GM12878 (cell line): ENCODE measurements around the gene HOOK1. TPM values are rescaled to one million over a fixed set of nuclear protein-coding genes. Genes with fewer than 3 reads are reported as not detected.

ENCODE experiments used
- ATAC-seq: fragments of 200-7000 bp; cut with Tn5 transposase; 3 replicates; pipeline ENCODE4 v1.9.1; 2020; ENCODE audit warnings: mild to moderate bottlenecking, moderate library complexity
- BruUV-seq: library from RNA; stranded (reverse); fragments of 400-500 nt; replicated peaks from 2 replicates; lab custom pipeline; 2021; lab: Mats Ljungman, UMichigan
- CTCF ChIA-PET: fragments of 300-600 bp; sonication (Branson Sonifier 250); formaldehyde crosslinking; extraction: SDS; loops from one replicate; lab custom pipeline; 2021; ENCODE audit warnings: inconsistent platforms; lab: Yijun Ruan, JAX
- POLR2A ChIA-PET: fragments of 350-600 bp; formaldehyde crosslinking; extraction: SDS; loops from one replicate; lab custom pipeline; 2021; ENCODE audit warnings: inconsistent platforms; lab: Charles Lee
- RAD21 ChIA-PET: fragments of 300-600 bp; sonication (Branson Sonifier 250); formaldehyde crosslinking; loops from one replicate; lab custom pipeline; 2023; ENCODE audit warnings: antibody characterized with exemption; ENCODE audit not compliant: unreplicated experiment; lab: Charles Lee
- SMC1A ChIA-PET: fragments of 300-600 bp; sonication (Branson Sonifier 250); formaldehyde crosslinking; loops from one replicate; lab custom pipeline; 2023; ENCODE audit not compliant: unreplicated experiment, uncharacterized antibody; lab: Charles Lee
- DNase-seq: peaks from one replicate; pipeline ENCODE4 v3.0.0-alpha.2; 2011; ENCODE audit warnings: low read depth, low spot score
- FAIRE-seq: peaks from 3 replicates; lab custom pipeline; 2011; peaks lifted over from hg19 to GRCh38; lab: Jason Lieb, UNC
- H2AFZ ChIP-seq: 2 replicates; pipeline ENCODE4 v1.6.0; 2011; ENCODE audit warnings: low read depth, low read length, control low read depth; ENCODE audit not compliant: control insufficient read depth
- H3K27ac ChIP-seq: 2 replicates; pipeline ENCODE4 v1.5.1; 2011; ENCODE audit warnings: control low read depth; ENCODE audit not compliant: control insufficient read depth, insufficient read depth
- H3K27me3 ChIP-seq, 2 experiments: replicated peaks in 1 of 2; 2 replicates each; pipeline versions ENCODE4 v1.6.0 to v1.6.1; 2011; ENCODE audit warnings: low read length in 1 of 2; ENCODE audit not compliant: control insufficient read depth in 2 of 2, insufficient read depth in 2 of 2
- H3K36me3 ChIP-seq, 2 experiments: 2 replicates each; pipeline ENCODE4 v1.5.1; 2011; ENCODE audit warnings: low read length in 1 of 2; ENCODE audit not compliant: control insufficient read depth in 2 of 2, insufficient read depth in 2 of 2
- H3K4me1 ChIP-seq: 2 replicates; pipeline ENCODE4 v1.6.1; 2011; ENCODE audit warnings: mild to moderate bottlenecking, low read length, moderate library complexity, mixed read lengths; ENCODE audit not compliant: control insufficient read depth, insufficient read depth
- H3K4me2 ChIP-seq: 2 replicates; pipeline ENCODE4 v1.6.0; 2011; ENCODE audit warnings: control low read depth; ENCODE audit not compliant: control insufficient read depth, insufficient read depth
- H3K4me3 ChIP-seq: fragments of 200-600 bp; sonication (generic); 2 replicates; pipeline ENCODE4 v1.5.1; 2016
- H3K79me2 ChIP-seq: 2 replicates; pipeline ENCODE4 v1.6.0; 2011; ENCODE audit warnings: low read length; ENCODE audit not compliant: control insufficient read depth, insufficient read depth
- H3K9ac ChIP-seq: 2 replicates; pipeline ENCODE4 v1.8.0; 2011; ENCODE audit warnings: low read length, control low read depth, mixed read lengths; ENCODE audit not compliant: control insufficient read depth, insufficient read depth
- H3K9me3 ChIP-seq: replicated peaks from 3 replicates; pipeline ENCODE4 v1.5.1; 2011; ENCODE audit warnings: mild to moderate bottlenecking, low read length; ENCODE audit not compliant: control insufficient read depth, insufficient read depth
- H4K20me1 ChIP-seq: 2 replicates; pipeline ENCODE4 v1.6.0; 2011; ENCODE audit not compliant: control insufficient read depth, insufficient read depth
- GABPA ChIP-seq: IDR thresholded peaks from 2 replicates; pipeline ENCODE4 v1.6.1; 2014; ENCODE audit warnings: antibody characterized with exemption, low read depth, mild to moderate bottlenecking, inconsistent platforms
- HDGF ChIP-seq: fragments of 450-650 bp; IDR thresholded peaks from 2 replicates; pipeline ENCODE4 v1.6.1; 2016; ENCODE audit warnings: antibody characterized with exemption
- MTA3 ChIP-seq: IDR thresholded peaks from 2 replicates; pipeline ENCODE4 v1.6.1; 2012; ENCODE audit warnings: low read length, inconsistent platforms, borderline replicate concordance
- NR2F1 ChIP-seq: fragments of 450-650 bp; conservative IDR thresholded peaks from 2 replicates; pipeline ENCODE4 v1.6.1; 2017; ENCODE audit warnings: mild to moderate bottlenecking
- PML ChIP-seq: IDR thresholded peaks from 2 replicates; pipeline ENCODE4 v1.6.1; 2012; ENCODE audit warnings: low read length, inconsistent platforms
- POLR2AphosphoS5 ChIP-seq: IDR thresholded peaks from 2 replicates; pipeline ENCODE4 v1.6.1; 2011; ENCODE audit warnings: mild to moderate bottlenecking, low read length, inconsistent platforms
- TAF1 ChIP-seq: IDR thresholded peaks from 2 replicates; pipeline ENCODE4 v1.6.1; 2011; ENCODE audit warnings: mild to moderate bottlenecking, low read depth, low read length, borderline replicate concordance
- TBL1XR1 ChIP-seq: IDR thresholded peaks from 2 replicates; pipeline ENCODE4 v1.6.1; 2012; ENCODE audit warnings: low read depth, low read length, improper control_type of control experiment
- WGBS: methylation state at CpG from one replicate; pipeline ENCODE4 v1.1.6; 2016; ENCODE audit warnings: low lambda C conversion rate; ENCODE audit not compliant: insufficient replicate concordance, insufficient coverage; ENCODE audit errors: missing lambda C conversion rate; 5-methylcytosine and 5-hydroxymethylcytosine counted together
- in situ Hi-C: fragments of 300-500 bp; cut with MboI; formaldehyde crosslinking; loops from 9 replicates; pipeline ENCODE4 v1.14.3; 2018; ENCODE audit warnings: mixed read lengths
- intact Hi-C: fragments of 100-400 bp; cut with micrococcal nuclease; formaldehyde crosslinking; loops from one replicate; pipeline ENCODE4 v1.14.2; 2022; ENCODE audit not compliant: unreplicated experiment
- polyA plus RNA-seq, 11 experiments: library from polyadenylated mRNA; depleted of rRNA in 4 of 11; unstranded in 6 of 11; stranded (reverse) in 5 of 11; fragments of >200 nt; fragmentation: Nextera tagmentation in 4 of 11; fragmentation: Illumina TruSeq in 1 of 11; extraction: Ambion mirVana in 4 of 11; extraction: Trizol in 1 of 11; gene quantifications; 1 replicate in 1 of 11; 2 replicates in 10 of 11; pipeline versions ENCODE4 v1.2.1 to v1.2.3, GENCODE V29; 2011 to 2016; ENCODE audit warnings: inconsistent platforms in 2 of 11, missing spikeins in 2 of 11, low read depth in 1 of 11
- total RNA-seq, 4 experiments: library from RNA; depleted of rRNA in 3 of 4; stranded (reverse); fragments of >200 nt in 3 of 4; fragmentation: Illumina TruSeq in 1 of 4; extraction: Trizol in 1 of 4; gene quantifications; 2 replicates each; pipeline versions ENCODE4 v1.2.1 to v1.2.3, GENCODE V29; 2013 to 2021
- TF ChIP-seq, protein P1 (sequence below): IDR thresholded peaks from 2 replicates; pipeline ENCODE4 v1.6.1; 2012; ENCODE audit warnings: low read length, inconsistent platforms
- TF ChIP-seq, protein P2 (sequence below): IDR thresholded peaks from 2 replicates; pipeline ENCODE4 v1.6.1; 2011; ENCODE audit warnings: borderline replicate concordance, low read depth, mild to moderate bottlenecking, moderate library complexity, low read length; ENCODE audit not compliant: insufficient read depth, poor library complexity, severe bottlenecking

Gene HOOK1
- total and polyA plus RNA-seq, 10 of the 15 experiments (the other 5 are each of a cell fraction or from before 2014, with no cell fraction given) = 1.4 to 15.4 (median 3.7) TPM

- ChIA-PET CTCF (interaction anchor here (1.2 kb wide), 1 partner anchor 30 kb away, joined by 4 read pairs; no protein-coding TSS in a partner anchor), SMC1A (no interaction called here), POLR2A (no interaction called here), RAD21 (no interaction called here)
- in situ Hi-C loops (no loop called here), intact Hi-C loops (no loop called here)
- WGBS = 11% methylated on average over 2 of the region's 2 CpGs
- H3K4me1 ChIP-seq = no peaks in the 10 kb centered on the region
- no TSS peak for BruUV-seq
- ATAC-seq (no peak), FAIRE-seq (no peak), DNase-seq (no peak)
- no peak overlapping the region for H2AFZ ChIP-seq
- H3K27me3 ChIP-seq = no peaks in the 10 kb centered on the region
- no peak overlapping the region for H3K27ac ChIP-seq
- H4K20me1 ChIP-seq = no peaks in the 10 kb centered on the region
- TF ChIP-seq HDGF (no peak), POLR2AphosphoS5 (no peak), PML (no peak), GABPA (no peak), NR2F1 (no peak), TBL1XR1 (no peak), TAF1 (no peak), MTA3 (no peak)
- TF ChIP-seq, protein P1, sequence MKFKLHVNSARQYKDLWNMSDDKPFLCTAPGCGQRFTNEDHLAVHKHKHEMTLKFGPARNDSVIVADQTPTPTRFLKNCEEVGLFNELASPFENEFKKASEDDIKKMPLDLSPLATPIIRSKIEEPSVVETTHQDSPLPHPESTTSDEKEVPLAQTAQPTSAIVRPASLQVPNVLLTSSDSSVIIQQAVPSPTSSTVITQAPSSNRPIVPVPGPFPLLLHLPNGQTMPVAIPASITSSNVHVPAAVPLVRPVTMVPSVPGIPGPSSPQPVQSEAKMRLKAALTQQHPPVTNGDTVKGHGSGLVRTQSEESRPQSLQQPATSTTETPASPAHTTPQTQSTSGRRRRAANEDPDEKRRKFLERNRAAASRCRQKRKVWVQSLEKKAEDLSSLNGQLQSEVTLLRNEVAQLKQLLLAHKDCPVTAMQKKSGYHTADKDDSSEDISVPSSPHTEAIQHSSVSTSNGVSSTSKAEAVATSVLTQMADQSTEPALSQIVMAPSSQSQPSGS = no peak
- TF ChIP-seq, protein P2, sequence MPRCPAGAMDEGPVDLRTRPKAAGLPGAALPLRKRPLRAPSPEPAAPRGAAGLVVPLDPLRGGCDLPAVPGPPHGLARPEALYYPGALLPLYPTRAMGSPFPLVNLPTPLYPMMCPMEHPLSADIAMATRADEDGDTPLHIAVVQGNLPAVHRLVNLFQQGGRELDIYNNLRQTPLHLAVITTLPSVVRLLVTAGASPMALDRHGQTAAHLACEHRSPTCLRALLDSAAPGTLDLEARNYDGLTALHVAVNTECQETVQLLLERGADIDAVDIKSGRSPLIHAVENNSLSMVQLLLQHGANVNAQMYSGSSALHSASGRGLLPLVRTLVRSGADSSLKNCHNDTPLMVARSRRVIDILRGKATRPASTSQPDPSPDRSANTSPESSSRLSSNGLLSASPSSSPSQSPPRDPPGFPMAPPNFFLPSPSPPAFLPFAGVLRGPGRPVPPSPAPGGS = no peak
- H3K9me3 ChIP-seq = no peaks in the 10 kb centered on the region; the same call in 2 of the 3 replicates
- no peaks in the 10 kb centered on the region for H3K36me3 ChIP-seq
- H3K4me2 ChIP-seq = no peak overlapping the region
- H3K9ac ChIP-seq = no peak overlapping the region
- no peaks in the 10 kb centered on the region for H3K79me2 ChIP-seq
- H3K4me3 ChIP-seq = no peak overlapping the region
Observed at GRCh38 chr1:59917785-59918180, 103.0 kb downstream of the HOOK1 start.
